Measurements from ENCODE around the gene GLTPD2. TPM values are rescaled to one million over a fixed set of nuclear protein-coding genes. Genes with fewer than 3 reads are reported as not detected.
A peak's percentile ranks its signal among the peaks of the same experiment; 100 is the strongest.

GLTPD2 gene
- total RNA-seq, 2 experiments from 2014 or later = not detected

DNA sequence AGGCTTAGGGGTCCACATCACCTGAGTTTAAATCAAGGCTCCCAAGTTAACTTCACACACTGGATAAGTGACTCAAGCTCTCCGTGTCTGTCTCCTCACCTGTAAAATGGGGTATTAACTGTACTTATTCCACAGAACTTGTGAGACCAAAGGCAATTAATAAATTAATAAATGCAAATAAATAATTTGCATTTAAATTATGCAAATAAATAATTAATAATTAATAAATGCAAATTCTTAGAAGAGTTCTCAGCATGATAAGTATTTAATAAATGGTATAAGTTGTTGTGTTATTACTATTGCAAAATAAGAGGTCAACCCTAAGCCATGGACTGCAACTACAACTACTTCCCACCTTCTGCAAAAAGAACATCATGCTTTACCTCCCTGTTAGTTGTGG, 35.4 kb upstream of the GLTPD2 start:
- Histone ChIP-seq H3K9me3 (ENCODE audit: low read length) (no peaks in the 10 kb centered on the region), H3K4me1 (ENCODE audit: insufficient read depth, low read length, poor library complexity, severe bottlenecking) (peaks cover under 1% of the 10 kb centered on the region), H3K27ac (ENCODE audit: low read depth, low read length, poor library complexity, severe bottlenecking) (no peak overlapping the region), H3K4me3 (ENCODE audit: low read depth, low read length, poor library complexity, severe bottlenecking) (no peak overlapping the region), H3K9me2 (ENCODE audit: insufficient read depth, low read length) (no peaks in the 10 kb centered on the region), H4K20me1 (ENCODE audit: insufficient read depth, low read length) (no peaks in the 10 kb centered on the region), H3K79me2 (ENCODE audit: insufficient read depth, low read depth, low read length) (no peaks in the 10 kb centered on the region), H3K36me3 (ENCODE audit: insufficient read depth, low read length) (no peaks in the 10 kb centered on the region), H3K4me2 (ENCODE audit: low read length) (no peak overlapping the region), H2AFZ (ENCODE audit: low read length) (no peak overlapping the region)
- DNase-seq (ENCODE audit: low spot score) = no peak
- BruUV-seq (replicated peaks) = no TSS peak
- TF ChIP-seq, protein P1, sequence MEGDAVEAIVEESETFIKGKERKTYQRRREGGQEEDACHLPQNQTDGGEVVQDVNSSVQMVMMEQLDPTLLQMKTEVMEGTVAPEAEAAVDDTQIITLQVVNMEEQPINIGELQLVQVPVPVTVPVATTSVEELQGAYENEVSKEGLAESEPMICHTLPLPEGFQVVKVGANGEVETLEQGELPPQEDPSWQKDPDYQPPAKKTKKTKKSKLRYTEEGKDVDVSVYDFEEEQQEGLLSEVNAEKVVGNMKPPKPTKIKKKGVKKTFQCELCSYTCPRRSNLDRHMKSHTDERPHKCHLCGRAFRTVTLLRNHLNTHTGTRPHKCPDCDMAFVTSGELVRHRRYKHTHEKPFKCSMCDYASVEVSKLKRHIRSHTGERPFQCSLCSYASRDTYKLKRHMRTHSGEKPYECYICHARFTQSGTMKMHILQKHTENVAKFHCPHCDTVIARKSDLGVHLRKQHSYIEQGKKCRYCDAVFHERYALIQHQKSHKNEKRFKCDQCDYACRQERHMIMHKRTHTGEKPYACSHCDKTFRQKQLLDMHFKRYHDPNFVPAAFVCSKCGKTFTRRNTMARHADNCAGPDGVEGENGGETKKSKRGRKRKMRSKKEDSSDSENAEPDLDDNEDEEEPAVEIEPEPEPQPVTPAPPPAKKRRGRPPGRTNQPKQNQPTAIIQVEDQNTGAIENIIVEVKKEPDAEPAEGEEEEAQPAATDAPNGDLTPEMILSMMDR (conservative IDR thresholded peaks at IDR 0.05; ENCODE audit: low read length) = no peak
- no peak for TF ChIP-seq EZH2phosphoT487 (IDR thresholded peaks at IDR 0.05; ENCODE audit: borderline replicate concordance, low read depth, low read length)
- intact Hi-C loops (cut with micrococcal nuclease; ENCODE audit: unreplicated experiment) = no loop called here
- CTCF ChIA-PET (ENCODE audit: unreplicated experiment) = no interaction called here
- POLR2A ChIA-PET = no interaction called here

DNA sequence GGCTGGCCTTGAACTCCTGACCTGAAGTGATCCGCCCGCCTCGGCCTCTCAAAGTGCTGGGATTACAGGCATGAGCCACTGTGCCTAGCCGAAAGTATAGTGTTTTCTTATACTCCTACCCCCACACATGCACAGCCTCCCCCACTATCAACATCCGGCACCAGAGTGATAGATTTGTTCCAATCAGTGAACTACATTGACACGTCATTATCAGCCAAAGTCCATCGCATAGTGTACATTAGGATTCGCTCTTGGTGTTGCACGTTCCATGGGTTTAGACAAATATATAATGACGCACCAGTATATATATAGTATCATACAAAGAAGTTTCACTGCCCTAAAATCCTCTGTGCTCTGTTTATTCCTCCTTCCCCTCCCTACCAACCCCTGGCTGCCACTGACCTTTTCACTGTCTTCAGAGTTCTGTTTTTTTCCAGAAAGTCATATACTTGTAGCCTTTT, 29.0 kb upstream of the GLTPD2 start:
- POLR2A ChIA-PET = no interaction called here
- Histone ChIP-seq H2AFZ (ENCODE audit: low read length) (no peak overlapping the region), H3K4me2 (ENCODE audit: low read length) (no peak overlapping the region), H3K27ac (ENCODE audit: low read depth, low read length, poor library complexity, severe bottlenecking) (no peak overlapping the region), H3K9me2 (ENCODE audit: insufficient read depth, low read length) (no peaks in the 10 kb centered on the region), H3K9me3 (ENCODE audit: low read length) (no peaks in the 10 kb centered on the region), H3K4me3 (ENCODE audit: low read depth, low read length, poor library complexity, severe bottlenecking) (no peak overlapping the region), H3K36me3 (ENCODE audit: insufficient read depth, low read length) (no peaks in the 10 kb centered on the region), H3K79me2 (ENCODE audit: insufficient read depth, low read depth, low read length) (no peaks in the 10 kb centered on the region), H4K20me1 (ENCODE audit: insufficient read depth, low read length) (no peaks in the 10 kb centered on the region), H3K4me1 (ENCODE audit: insufficient read depth, low read length, poor library complexity, severe bottlenecking) (peaks cover 4% of the 10 kb centered on the region)
- intact Hi-C loops (cut with micrococcal nuclease; ENCODE audit: unreplicated experiment) = no loop called here
- BruUV-seq (replicated peaks) = no TSS peak
- CTCF ChIA-PET (ENCODE audit: unreplicated experiment) = no interaction called here
- DNase-seq (ENCODE audit: low spot score) = no peak
- TF ChIP-seq EZH2phosphoT487 (IDR thresholded peaks at IDR 0.05; ENCODE audit: borderline replicate concordance, low read depth, low read length) = no peak
- TF ChIP-seq, protein P1 (conservative IDR thresholded peaks at IDR 0.05; ENCODE audit: low read length) = no peak

DNA sequence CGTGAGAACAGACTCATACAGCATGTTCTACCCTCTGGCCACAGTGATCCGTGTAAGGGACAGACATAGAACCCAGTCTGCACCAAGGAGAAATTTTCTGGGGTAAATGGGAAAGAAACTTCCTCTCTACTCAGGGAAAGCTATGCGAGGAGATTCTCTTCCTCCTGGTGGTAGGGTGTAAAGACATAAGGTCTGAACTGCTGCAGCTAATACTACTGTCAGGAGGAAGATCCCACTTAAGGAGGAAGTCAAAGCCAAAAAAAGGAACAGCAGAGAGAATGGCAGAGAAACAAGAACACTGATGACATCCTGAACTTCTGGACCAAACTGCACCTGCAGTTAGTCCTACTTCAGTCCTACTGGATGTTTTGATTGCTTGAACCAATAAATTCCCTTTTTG, 24.2 kb upstream of the GLTPD2 start:
- H3K36me3 ChIP-seq (ENCODE audit: insufficient read depth, low read length) = no peaks in the 10 kb centered on the region
- no peak overlapping the region for H3K27ac ChIP-seq (ENCODE audit: low read depth, low read length, poor library complexity, severe bottlenecking)
- no peak overlapping the region for H3K4me2 ChIP-seq (ENCODE audit: low read length)
- POLR2A ChIA-PET = interaction anchor here (0.9 kb wide), 1 partner anchor 10 kb away, joined by 3 read pairs; no protein-coding TSS in a partner anchor
- no peaks in the 10 kb centered on the region for H3K79me2 ChIP-seq (ENCODE audit: insufficient read depth, low read depth, low read length)
- CTCF ChIA-PET (ENCODE audit: unreplicated experiment) = no interaction called here
- intact Hi-C loops (cut with micrococcal nuclease; ENCODE audit: unreplicated experiment) = no loop called here
- no TSS peak for BruUV-seq (replicated peaks)
- H2AFZ ChIP-seq (ENCODE audit: low read length) = no peak overlapping the region
- no peaks in the 10 kb centered on the region for H3K9me2 ChIP-seq (ENCODE audit: insufficient read depth, low read length)
- TF ChIP-seq, protein P1 (conservative IDR thresholded peaks at IDR 0.05; ENCODE audit: low read length) = no peak
- no peak for TF ChIP-seq EZH2phosphoT487 (IDR thresholded peaks at IDR 0.05; ENCODE audit: borderline replicate concordance, low read depth, low read length)
- no peaks in the 10 kb centered on the region for H3K9me3 ChIP-seq (ENCODE audit: low read length)
- peak; percentile 16 for DNase-seq (ENCODE audit: low spot score)
- peaks cover 4% of the 10 kb centered on the region for H3K4me1 ChIP-seq (ENCODE audit: insufficient read depth, low read length, poor library complexity, severe bottlenecking)
- no peak overlapping the region for H3K4me3 ChIP-seq (ENCODE audit: low read depth, low read length, poor library complexity, severe bottlenecking)
- no peaks in the 10 kb centered on the region for H4K20me1 ChIP-seq (ENCODE audit: insufficient read depth, low read length)

All from OCI-LY7 (cell line).